GM21786 (cell line): ENCODE data around the gene ZBTB20.
"Not testable (repeated sequence)": the region's sequence is repeated elsewhere in the genome, so short reads cannot be mapped to it uniquely, and the experiment has no call there.

Experiments
- ATAC-seq: cut with Tn5 transposase; IDR thresholded peaks from one replicate; pipeline ENCODE4 v1.9.1; 2021; ENCODE audit not compliant: unreplicated experiment

The ZBTB20 gene

GRCh38 chr3:114690911-114691310 lies 456.2 kb downstream of the ZBTB20 start:
- ATAC-seq = no peak

GRCh38 chr3:114687151-114687550 lies 459.9 kb downstream of the ZBTB20 start:
- ATAC-seq = no peak

- no peak for ATAC-seq
Observed at GRCh38 chr3:114686621-114687020, 460.5 kb downstream of the ZBTB20 start.

- ATAC-seq = no peak
Observed at GRCh38 chr3:114685161-114685560, 461.9 kb downstream of the ZBTB20 start.

- ATAC-seq = no peak
Observed at GRCh38 chr3:114680299-114680698, 466.8 kb downstream of the ZBTB20 start.

GRCh38 chr3:114679773-114680172 lies 467.3 kb downstream of the ZBTB20 start:
- not testable (repeated sequence) for ATAC-seq

- no peak for ATAC-seq
Observed at GRCh38 chr3:114675104-114675503, 472.0 kb downstream of the ZBTB20 start.

GRCh38 chr3:114674036-114674435 lies 473.1 kb downstream of the ZBTB20 start:
- ATAC-seq = no peak

- ATAC-seq = no peak
Observed at GRCh38 chr3:114673481-114673880, 473.6 kb downstream of the ZBTB20 start.

- no peak for ATAC-seq
Observed at GRCh38 chr3:114672692-114673447, 474.2 kb downstream of the ZBTB20 start.

GRCh38 chr3:114671741-114672510 lies 475.2 kb downstream of the ZBTB20 start:
- no peak for ATAC-seq

GRCh38 chr3:114669614-114670013 lies 477.5 kb downstream of the ZBTB20 start:
- ATAC-seq = no peak

GRCh38 chr3:114668099-114668498 lies 479.0 kb downstream of the ZBTB20 start:
- no peak for ATAC-seq

- ATAC-seq = no peak
Observed at GRCh38 chr3:114666623-114667022, 480.5 kb downstream of the ZBTB20 start.

GRCh38 chr3:114664006-114664405 lies 483.1 kb downstream of the ZBTB20 start:
- no peak for ATAC-seq

GRCh38 chr3:114660808-114661207 lies 486.3 kb downstream of the ZBTB20 start:
- no peak for ATAC-seq

GRCh38 chr3:114660124-114660523 lies 487.0 kb downstream of the ZBTB20 start:
- no peak for ATAC-seq

- no peak for ATAC-seq
Observed at GRCh38 chr3:114659109-114660061, 487.7 kb downstream of the ZBTB20 start.

- no peak for ATAC-seq
Observed at GRCh38 chr3:114651555-114651954, 495.5 kb downstream of the ZBTB20 start.

- ATAC-seq = no peak
Observed at GRCh38 chr3:114650808-114651207, 496.3 kb downstream of the ZBTB20 start.

GRCh38 chr3:114649331-114649730 lies 497.8 kb downstream of the ZBTB20 start:
- ATAC-seq = no peak
